Erythroblast (primary cell): Measurements from ENCODE around the gene VCAM1.

Experiments
- DNase-seq, 2 experiments: peaks; one replicate each; lab custom pipeline; 2025; lab: John Stamatoyannopoulos, UW
- GATA1 ChIP-seq: IDR thresholded peaks from 2 replicates; pipeline ENCODE4 v1.6.1; 2011; ENCODE audit warnings: low read depth, mild to moderate bottlenecking, control low read depth, low read length, moderate library complexity
- POLR2A ChIP-seq: IDR thresholded peaks from 2 replicates; pipeline ENCODE4 v1.6.1; 2011; ENCODE audit warnings: mild to moderate bottlenecking, low read length

The VCAM1 gene

DNA sequence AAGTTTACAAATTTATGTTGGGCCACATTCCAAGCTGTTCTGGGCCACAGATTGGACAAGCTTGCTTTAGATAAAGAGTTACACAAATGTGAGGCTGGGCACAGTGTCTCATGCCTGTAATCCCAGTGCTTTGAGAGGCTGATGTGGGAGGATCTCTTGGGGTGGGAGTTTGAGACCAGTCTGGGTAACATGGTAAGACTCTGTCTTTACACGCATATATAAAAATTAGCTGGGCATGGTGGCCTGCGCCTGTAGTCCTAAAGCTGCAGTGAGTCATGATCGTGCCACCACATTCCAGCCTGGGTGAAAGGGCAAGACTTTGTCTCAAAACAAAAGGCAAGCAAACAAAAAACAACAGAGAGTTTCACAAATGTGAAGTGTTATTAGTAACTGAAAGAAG lies 5.9 kb upstream of the VCAM1 start:
- TF ChIP-seq GATA1 (no peak), POLR2A (no peak)
- no peak for DNase-seq

GRCh38 chr1:100714599-100714998 lies 4.9 kb upstream of the VCAM1 start:
- TF ChIP-seq POLR2A (no peak), GATA1 (no peak)
- DNase-seq, result no peak

DNA sequence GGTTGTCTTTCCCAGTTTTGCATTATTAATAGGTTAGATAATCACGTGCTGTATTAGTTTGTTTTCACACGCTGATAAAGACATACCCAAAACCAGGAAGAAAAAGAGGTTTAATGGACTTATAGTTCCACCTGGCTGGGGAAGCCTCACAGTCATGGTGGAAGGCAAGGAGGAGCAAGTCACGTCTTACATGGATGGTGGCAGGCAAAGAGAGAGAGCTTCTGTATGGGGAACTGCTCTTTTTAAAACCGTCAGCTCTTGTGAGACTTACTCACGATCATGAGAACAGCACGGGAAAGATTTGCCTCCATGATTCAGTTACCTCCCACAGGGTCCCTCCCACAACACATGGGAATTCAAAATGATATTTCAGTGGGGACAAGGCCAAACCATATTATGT lies 2.3 kb upstream of the VCAM1 start:
- TF ChIP-seq GATA1 (no peak), POLR2A (no peak)

DNA sequence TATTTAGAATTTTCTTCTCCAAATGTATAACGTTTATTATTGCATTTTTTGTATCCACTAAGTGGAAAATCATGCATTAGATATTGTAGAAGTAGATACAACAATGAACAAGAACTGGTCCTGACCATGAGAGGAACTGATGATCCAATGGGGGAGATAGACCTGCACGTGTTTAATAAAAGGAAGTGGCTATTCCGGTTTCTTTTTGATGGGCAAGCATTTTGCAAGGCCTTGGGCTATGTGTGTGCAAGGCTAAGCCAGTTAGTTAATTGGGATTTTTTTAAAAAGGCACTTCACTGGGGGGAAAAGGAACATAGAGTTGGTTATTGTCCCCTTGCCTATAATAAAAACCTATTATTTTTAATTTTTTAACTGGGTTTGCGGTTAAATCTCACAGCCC lies 961 bp upstream of the VCAM1 start:
- TF ChIP-seq POLR2A (no peak), GATA1 (no peak)
- DNase-seq, result no peak

More for the DNA sequence above, 2.3 kb upstream of the VCAM1 start:
- DNase-seq, result no peak

- DNase-seq, result no peak
- TF ChIP-seq POLR2A (no peak), GATA1 (no peak)
Measured at GRCh38 chr1:100720101-100720500, 559 bp downstream of the VCAM1 start.

DNA sequence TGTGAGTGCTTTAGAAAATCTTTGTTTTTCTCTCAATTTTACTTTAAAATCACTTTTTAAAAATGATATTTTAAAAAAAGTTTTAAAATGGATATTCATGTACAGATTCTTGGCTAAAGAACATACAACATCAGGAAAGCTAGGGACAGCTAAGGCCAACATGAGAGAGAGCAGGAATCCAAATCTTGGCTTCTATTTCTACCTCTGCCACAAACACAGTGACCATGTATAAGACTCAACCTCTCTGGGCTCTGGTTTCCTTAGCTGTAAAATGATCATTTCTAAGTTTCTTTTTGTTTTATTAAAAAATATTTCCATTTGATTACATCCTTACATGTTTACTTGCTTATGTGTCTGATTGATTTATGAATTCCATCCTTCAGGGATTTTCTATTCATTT lies 1.2 kb downstream of the VCAM1 start:
- no peak for TF ChIP-seq POLR2A
- DNase-seq, result no peak

DNA sequence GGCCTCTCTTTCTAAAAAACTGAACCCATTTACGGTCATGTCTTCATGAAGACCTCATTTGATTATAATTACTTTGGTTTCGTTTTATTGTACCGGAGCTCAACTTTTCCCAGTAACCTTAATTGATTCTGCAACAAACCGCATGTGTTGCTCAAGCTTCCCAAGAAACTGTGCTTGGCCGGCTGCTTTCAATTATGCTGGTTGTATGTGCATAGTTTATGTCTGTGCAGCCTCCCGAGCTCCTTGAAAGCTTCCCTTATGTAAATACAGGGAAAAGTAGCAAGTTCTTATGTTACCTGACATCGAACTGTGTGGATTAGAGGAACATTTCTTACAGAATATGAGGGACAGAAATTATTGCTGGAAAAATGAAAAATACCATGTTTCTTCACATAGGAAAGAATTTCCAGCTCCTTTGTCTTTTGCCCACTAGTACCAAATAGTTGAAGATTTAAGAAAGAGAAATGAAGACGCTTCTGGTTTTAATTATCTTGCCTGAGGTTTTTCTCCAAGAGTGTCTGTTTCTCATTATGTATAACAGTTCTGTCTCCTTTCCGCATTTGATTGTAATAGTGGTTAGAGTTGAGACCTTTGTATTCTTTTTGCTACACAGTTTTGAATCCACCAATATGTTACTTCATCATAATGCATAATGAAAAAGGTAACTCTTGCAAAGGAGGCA lies 2.1 kb downstream of the VCAM1 start:
- TF ChIP-seq POLR2A (no peak), GATA1 (no peak)
- no peak for DNase-seq

GRCh38 chr1:100722221-100722620 lies 2.7 kb downstream of the VCAM1 start:
- TF ChIP-seq GATA1 (no peak), POLR2A (no peak)
- DNase-seq, result no peak

- DNase-seq, result no peak
- no peak for TF ChIP-seq GATA1
- TF ChIP-seq POLR2A, result no peak
Measured at GRCh38 chr1:100724281-100724680, 4.7 kb downstream of the VCAM1 start.

DNA sequence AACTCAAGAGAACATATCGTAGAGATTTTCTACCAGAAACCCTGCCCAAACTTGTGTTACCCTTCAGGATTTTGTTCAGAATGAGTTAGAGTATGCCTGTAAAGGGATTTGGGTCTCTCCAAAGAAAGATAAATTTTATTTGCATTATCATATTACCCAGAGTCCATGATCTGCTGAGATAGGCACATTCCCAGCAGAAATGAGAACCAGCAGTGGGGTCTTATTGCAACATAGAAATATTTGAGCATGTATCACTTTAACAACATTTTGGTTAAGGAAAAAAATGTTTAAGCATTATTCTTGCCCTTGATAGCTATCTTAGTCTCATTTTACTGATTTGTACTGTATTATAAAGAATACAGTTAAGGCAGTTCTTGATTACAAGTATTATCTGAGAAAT lies 10.6 kb downstream of the VCAM1 start:
- TF ChIP-seq GATA1 (no peak), POLR2A (no peak)
- DNase-seq, result no peak

GRCh38 chr1:100731309-100731708 lies 11.8 kb downstream of the VCAM1 start:
- DNase-seq, result no peak
- TF ChIP-seq GATA1, result no peak
- no peak for TF ChIP-seq POLR2A

DNA sequence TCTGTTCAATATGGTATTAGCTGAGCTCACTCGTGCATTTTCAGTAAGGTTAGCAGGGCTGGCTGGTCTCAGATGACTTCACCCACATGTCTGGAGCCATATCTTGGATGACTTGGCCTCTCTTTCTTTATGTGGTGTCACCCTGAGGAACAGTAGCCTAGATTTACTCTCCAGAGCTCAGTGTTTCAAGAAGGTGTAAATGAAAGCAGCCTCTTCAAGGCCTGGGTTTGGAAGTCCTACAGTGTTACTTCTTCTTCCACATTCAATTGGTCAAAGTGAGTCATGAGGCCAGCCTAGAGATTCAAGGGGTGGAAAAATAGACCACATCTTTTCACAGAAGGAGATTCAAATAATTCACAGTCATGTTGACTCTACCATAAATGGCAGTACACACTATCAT lies 12.2 kb downstream of the VCAM1 start:
- DNase-seq, result no peak

GRCh38 chr1:100734676-100735075 lies 15.1 kb downstream of the VCAM1 start:
- TF ChIP-seq GATA1, result no peak
- DNase-seq, result no peak

More for the DNA sequence above, 12.2 kb downstream of the VCAM1 start:
- no peak for TF ChIP-seq GATA1
- no peak for TF ChIP-seq POLR2A

GRCh38 chr1:100735244-100735643 lies 15.7 kb downstream of the VCAM1 start:
- no peak for TF ChIP-seq POLR2A
- TF ChIP-seq GATA1, result no peak
- no peak for DNase-seq

- DNase-seq, result no peak
- TF ChIP-seq POLR2A (no peak), GATA1 (no peak)
Measured at GRCh38 chr1:100736324-100736723, 16.8 kb downstream of the VCAM1 start.

- no peak for DNase-seq
- TF ChIP-seq POLR2A (no peak), GATA1 (no peak)
Measured at GRCh38 chr1:100736746-100737145, 17.2 kb downstream of the VCAM1 start.
